Measurements from ENCODE around the gene HTD2. TPM values are rescaled to one million over a fixed set of nuclear protein-coding genes. Genes with fewer than 3 reads are reported as not detected.

The HTD2 gene
- total and polyA plus RNA-seq, 2 of the 4 experiments (the other 2 are of a cell fraction): 6.4 to 13.3 TPM

GRCh38 chr3:58299839-58300516 lies 6.3 kb upstream of the HTD2 start:
- Histone ChIP-seq H4K91ac (ENCODE audit: insufficient read depth, low read depth, low read length) (no peak overlapping the region), H2BK5ac (ENCODE audit: low read depth, low read length, poor library complexity, severe bottlenecking) (no peak overlapping the region), H3K9me1 (ENCODE audit: insufficient read depth, low read length) (no peaks in the 10 kb centered on the region; the same call in 1 of the 2 replicates), H3K56ac (ENCODE audit: extremely low read depth, insufficient read depth, low read length) (no peak overlapping the region), H3K4me1 (ENCODE audit: control insufficient read depth, insufficient read depth, low read length) (no peaks in the 10 kb centered on the region), H3K18ac (ENCODE audit: low read depth, low read length) (no peak overlapping the region), H3K4me3 (ENCODE audit: insufficient read depth, low read depth, low read length) (no peak overlapping the region), H2BK15ac (ENCODE audit: low read depth, low read length) (no peak overlapping the region), H4K8ac (ENCODE audit: low read depth in 2 of 2, low read length in 2 of 2) (no peak overlapping the region), H3K23ac (ENCODE audit: low read depth, low read length) (no peak overlapping the region), H3K79me1 (ENCODE audit: low read depth in 1 of 2, low read length in 2 of 2) (no peaks in the 10 kb centered on the region), H2AK9ac (replicated peaks; ENCODE audit: low read depth, low read length, poor library complexity) (no peak overlapping the region), H3K9me3 (ENCODE audit: control insufficient read depth, insufficient read depth, low read length) (peaks cover 2% of the 10 kb centered on the region), H3K9ac (ENCODE audit: low read depth, low read length) (no peak overlapping the region), H3K27me3 (ENCODE audit: control insufficient read depth, insufficient read depth, low read length) (peaks cover 20% of the 10 kb centered on the region), H2BK120ac (ENCODE audit: low read depth, low read length) (no peak overlapping the region), H4K20me1 (ENCODE audit: insufficient read depth, low read length) (no peaks in the 10 kb centered on the region), H2AFZ (replicated peaks; ENCODE audit: low read length, poor library complexity) (no peak overlapping the region), H3K14ac (replicated peaks; ENCODE audit: low read depth, low read length) (no peak overlapping the region), H2AK5ac (ENCODE audit: low read depth, low read length) (no peak overlapping the region), H3K4ac (ENCODE audit: low read depth, low read length) (no peak overlapping the region), H2BK20ac (ENCODE audit: low read depth, low read length) (no peak overlapping the region), H3K27ac (ENCODE audit: insufficient read depth, low read length) (no peak overlapping the region), H4K5ac (ENCODE audit: low read depth, low read length) (no peak overlapping the region), H3K4me2 (ENCODE audit: low read depth, low read length) (no peak overlapping the region), H3K36me3 (ENCODE audit: control insufficient read depth, insufficient read depth, low read length) (no peaks in the 10 kb centered on the region)
- in situ Hi-C loops (cut with MboI; ENCODE audit: low sequenced_read_pairs) (loop anchor here (5.0 to 10.0 kb wide), 2 partner anchors 113 to 295 kb away; partner anchors contain the start of gene FLNB), dilution Hi-C loops (cut with HindIII; ENCODE audit: low sequenced_read_pairs, unreplicated experiment) (no loop called here), intact Hi-C loops (cut with micrococcal nuclease) (loop anchor here (1.0 to 10.0 kb wide), 6 partner anchors 63 to 433 kb away; partner anchors contain the start of genes ABHD6 and FLNB)
- ATAC-seq (ENCODE audit: low read depth) (peak; percentile 72), DNase-seq (peak; percentile 73)
- no CpG with 5 or more reads among the region's 8 CpGs for WGBS, 2 experiments (ENCODE audit: extremely low coverage in 2 of 2, insufficient read length in 1 of 2)
- peak; percentile 82 for TF ChIP-seq RAD21 (IDR thresholded peaks at IDR 0.05; ENCODE audit: low read length)
- peak; percentile 85 for TF ChIP-seq CTCF (conservative IDR thresholded peaks at IDR 0.05; ENCODE audit: low read depth, low read length)
- TF ChIP-seq POLR2A (IDR thresholded peaks at IDR 0.05; ENCODE audit: low read depth, low read length): peak; percentile 43; the same call in 1 of the 2 replicates
- TF ChIP-seq SMC3 (IDR thresholded peaks at IDR 0.05; ENCODE audit: low read depth, low read length): peak; percentile 87
- TF ChIP-seq CHD1 (IDR thresholded peaks at IDR 0.05; ENCODE audit: low read depth, low read length): no peak
- ChIA-PET CTCF (interaction anchor here (0.6 to 3.0 kb wide), 6 partner anchors 61 to 232 kb away, joined by 3 to 19 read pairs (median 3); no protein-coding TSS in a partner anchor), POLR2A (ENCODE audit: unreplicated experiment) (no interaction called here)
- BruUV-seq (replicated peaks): no TSS peak

Measured in IMR-90 (cell line).